22Rv1 (cell line): Measurements from ENCODE around the gene KIF26B.

Experiments
- CTCF ChIP-seq: fragments of 450-650 bp; IDR thresholded peaks from 2 replicates; pipeline ENCODE4 v1.5.1; 2017; ENCODE audit warnings: mild to moderate bottlenecking
- ZFX ChIP-seq: fragments of 450-650 bp; IDR thresholded peaks from 2 replicates; pipeline ENCODE4 v1.6.1; 2017; ENCODE audit warnings: antibody characterized with exemption, borderline replicate concordance

- peak; percentile 4; the same call in 1 of the 2 replicates for TF ChIP-seq CTCF
- no peak for TF ChIP-seq ZFX
Observed at GRCh38 chr1:245229051-245229450, 74.3 kb downstream of the KIF26B start.
